HepG2 (cell line): Measurements from ENCODE around the gene PPCDC. TPM values are rescaled to one million over a fixed set of nuclear protein-coding genes. Genes with fewer than 3 reads are reported as not detected.

Source experiments
- E2F1 ChIP-seq: sonication (generic); formaldehyde crosslinking; IDR thresholded peaks from 2 replicates; pipeline ENCODE4 v1.5.0; 2020; ENCODE audit warnings: missing genetic modification reagents
- IRF1 ChIP-seq: sonication (generic); formaldehyde crosslinking; IDR thresholded peaks from 2 replicates; pipeline ENCODE4 v1.4.0; 2020; ENCODE audit warnings: low read depth, mild to moderate bottlenecking, missing genetic modification reagents
- PBX2 ChIP-seq: IDR thresholded peaks from 2 replicates; pipeline ENCODE4 v1.6.1; 2016; ENCODE audit warnings: control low read depth
- PLRG1 ChIP-seq: fragments of 450-650 bp; conservative IDR thresholded peaks from 2 replicates; pipeline ENCODE4 v1.6.1; 2016
- RFX3 ChIP-seq: IDR thresholded peaks from 2 replicates; pipeline ENCODE4 v1.6.1; 2016; ENCODE audit warnings: missing biosample characterization, missing genetic modification reagents
- SMAD1 ChIP-seq: sonication (generic); formaldehyde crosslinking; IDR thresholded peaks from 2 replicates; pipeline ENCODE4 v1.4.0; 2020; ENCODE audit warnings: missing genetic modification reagents, low read depth, mild to moderate bottlenecking, borderline replicate concordance
- ZMYM2 ChIP-seq: sonication (generic); formaldehyde crosslinking; IDR thresholded peaks from 2 replicates; pipeline ENCODE4 v1.8.0; 2022; ENCODE audit warnings: mild to moderate bottlenecking, missing genetic modification reagents
- ZNF12 ChIP-seq: sonication (generic); formaldehyde crosslinking; IDR thresholded peaks from 2 replicates; pipeline ENCODE4 v1.5.0; 2020; ENCODE audit warnings: missing genetic modification reagents
- ZNF160 ChIP-seq: sonication (generic); formaldehyde crosslinking; IDR thresholded peaks from 2 replicates; pipeline ENCODE4 v1.8.0; 2022; ENCODE audit warnings: mild to moderate bottlenecking, inconsistent platforms, missing genetic modification reagents
- ZNF207 ChIP-seq: fragments of 450-650 bp; IDR thresholded peaks from 2 replicates; pipeline ENCODE4 v1.6.1; 2016; ENCODE audit warnings: antibody characterized with exemption, borderline replicate concordance
- ZNF253 ChIP-seq: sonication (generic); formaldehyde crosslinking; IDR thresholded peaks from 2 replicates; pipeline ENCODE4 v1.8.0; 2022; ENCODE audit warnings: mild to moderate bottlenecking, missing genetic modification reagents, borderline replicate concordance
- polyA plus RNA-seq, 8 experiments: library from polyadenylated mRNA; depleted of rRNA in 3 of 8; stranded (reverse) in 7 of 8; unstranded in 1 of 8; fragments of >200 nt; fragmentation: Illumina TruSeq in 4 of 8; extraction: Trizol in 4 of 8; gene quantifications; 2 replicates each; pipeline versions ENCODE4 v1.2.1 to v1.2.3, GENCODE V29; 2011 to 2016; ENCODE audit warnings: low read depth in 4 of 8, missing spikeins in 1 of 8, mixed read lengths in 1 of 8; ENCODE audit not compliant: insufficient read depth in 1 of 8
- total RNA-seq, 5 experiments: library from RNA; depleted of rRNA; stranded (reverse); fragments of >200 nt; fragmentation: Illumina TruSeq; extraction: Trizol; gene quantifications; 2 replicates each; pipeline ENCODE4 v1.2.3, GENCODE V29; 2016; ENCODE audit warnings: low read depth in 1 of 5
- TF ChIP-seq, protein P1 (sequence below): sonication (generic); formaldehyde crosslinking; IDR thresholded peaks from 2 replicates; pipeline ENCODE4 v1.8.0; 2023; ENCODE audit warnings: mild to moderate bottlenecking, missing genetic modification reagents
- TF ChIP-seq, protein P2 (sequence below): sonication (generic); formaldehyde crosslinking; IDR thresholded peaks from 2 replicates; pipeline ENCODE4 v1.4.0; 2020; ENCODE audit warnings: missing genetic modification reagents, low read depth, mild to moderate bottlenecking, borderline replicate concordance

Gene PPCDC
- total and polyA plus RNA-seq, 2 of the 13 experiments (the other 11 are each of a cell fraction or from before 2014, with no cell fraction given): 12.3 to 12.8 TPM

- TF ChIP-seq E2F1 (CRISPR knock-in tag): no peak
- TF ChIP-seq PBX2 (CRISPR knock-in tag): no peak
- TF ChIP-seq, protein P1, sequence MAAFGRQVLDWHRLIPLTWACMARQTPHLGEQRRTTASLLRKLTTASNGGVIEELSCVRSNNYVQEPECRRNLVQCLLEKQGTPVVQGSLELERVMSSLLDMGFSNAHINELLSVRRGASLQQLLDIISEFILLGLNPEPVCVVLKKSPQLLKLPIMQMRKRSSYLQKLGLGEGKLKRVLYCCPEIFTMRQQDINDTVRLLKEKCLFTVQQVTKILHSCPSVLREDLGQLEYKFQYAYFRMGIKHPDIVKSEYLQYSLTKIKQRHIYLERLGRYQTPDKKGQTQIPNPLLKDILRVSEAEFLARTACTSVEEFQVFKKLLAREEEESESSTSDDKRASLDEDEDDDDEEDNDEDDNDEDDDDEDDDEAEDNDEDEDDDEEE (CRISPR knock-in tag): no peak
- TF ChIP-seq ZNF160: no peak
- no peak for TF ChIP-seq ZMYM2 (CRISPR knock-in tag)
- no peak for TF ChIP-seq SMAD1 (CRISPR knock-in tag)
- TF ChIP-seq, protein P2, sequence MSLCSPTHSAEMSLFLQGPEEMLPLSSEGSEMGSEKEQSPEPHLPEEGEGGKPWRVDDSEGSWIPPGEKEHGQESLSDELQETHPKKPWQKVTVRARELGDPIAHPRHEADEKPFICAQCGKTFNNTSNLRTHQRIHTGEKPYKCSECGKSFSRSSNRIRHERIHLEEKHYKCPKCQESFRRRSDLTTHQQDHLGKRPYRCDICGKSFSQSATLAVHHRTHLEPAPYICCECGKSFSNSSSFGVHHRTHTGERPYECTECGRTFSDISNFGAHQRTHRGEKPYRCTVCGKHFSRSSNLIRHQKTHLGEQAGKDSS (CRISPR knock-in tag): no peak
- TF ChIP-seq ZNF12 (CRISPR knock-in tag): no peak
- no peak for TF ChIP-seq ZNF207
- TF ChIP-seq PLRG1: no peak
- no peak for TF ChIP-seq IRF1 (CRISPR knock-in tag)
- no peak for TF ChIP-seq ZNF253 (CRISPR knock-in tag)
- no peak for TF ChIP-seq RFX3 (CRISPR knock-in tag)
Observed at GRCh38 chr15:75027551-75027950, 4.2 kb downstream of the PPCDC start (continued).
